Sigmoid colon (tissue), 7 donors: Measurements from ENCODE around the gene TWIST1. TPM values are rescaled to one million over a fixed set of nuclear protein-coding genes. Genes with fewer than 3 reads are reported as not detected.

ENCODE experiments used
- DNase-seq: peaks from one replicate; pipeline ENCODE4 v3.0.0-alpha.2; 2019
- H3K27ac ChIP-seq, 4 donors: fragments of 200-600 bp; sonication (generic); one replicate each; pipeline ENCODE4 v1.5.1; 2016 to 2019; ENCODE audit warnings: mild to moderate bottlenecking in 1 of 4
- H3K27me3 ChIP-seq, 3 donors: fragments of 200-600 bp; sonication (generic); one replicate each; pipeline ENCODE4 v1.5.1; 2019; ENCODE audit warnings: mild to moderate bottlenecking in 1 of 3
- H3K36me3 ChIP-seq, 4 donors: fragments of 200-600 bp; sonication (generic); one replicate each; pipeline ENCODE4 v1.5.1; 2016 to 2019
- H3K4me1 ChIP-seq, 4 donors: fragments of 200-600 bp; sonication (generic); one replicate each; pipeline ENCODE4 v1.5.1; 2017 to 2019
- H3K4me3 ChIP-seq, 4 donors: fragments of 200-600 bp; sonication (generic); one replicate each; pipeline ENCODE4 v1.5.1; 2017 to 2019; ENCODE audit warnings: mild to moderate bottlenecking in 2 of 4, moderate library complexity in 1 of 4
- H3K9me3 ChIP-seq, 4 donors: fragments of 200-600 bp in 3 of 4; sonication (generic) in 3 of 4; one replicate each; pipeline versions ENCODE4 v1.5.1 to v1.6.1; 2013 to 2019
- CTCF ChIP-seq, 4 experiments: fragments of 450-650 bp in 3 of 4; fragments of 200-600 bp in 1 of 4; IDR thresholded peaks; one replicate each; pipeline ENCODE4 v1.5.1; 2016 to 2019; ENCODE audit warnings: antibody characterized with exemption in 4 of 4, mild to moderate bottlenecking in 3 of 4, moderate library complexity in 2 of 4
- EP300 ChIP-seq, 4 donors: sonication (generic); formaldehyde crosslinking; IDR thresholded peaks; one replicate each; pipeline ENCODE4 v1.6.1; 2017; ENCODE audit warnings: antibody characterized with exemption in 4 of 4
- POLR2A ChIP-seq, 2 donors: fragments of 450-650 bp; IDR thresholded peaks; one replicate each; pipeline ENCODE4 v1.6.1; 2016; ENCODE audit warnings: antibody characterized with exemption in 2 of 2, mild to moderate bottlenecking in 2 of 2, moderate library complexity in 2 of 2
- POLR2AphosphoS5 ChIP-seq, 4 donors: sonication (generic); formaldehyde crosslinking; IDR thresholded peaks; one replicate each; pipeline ENCODE4 v1.6.1; 2017; ENCODE audit warnings: antibody characterized with exemption in 4 of 4
- WGBS, 2 donors: extraction: QIAGEN DNeasy Blood & Tissue Kit; methylation state at CpG; one replicate each; pipeline ENCODE4 v1.1.7; 2013; 5-methylcytosine and 5-hydroxymethylcytosine counted together
- intact Hi-C: fragments of 100-400 bp; cut with DNase I; formaldehyde crosslinking; loops from one replicate; pipeline ENCODE4 v1.15.1; 2023
- polyA plus RNA-seq, 3 donors: library from polyadenylated mRNA; stranded (reverse); fragments of 200-250 nt; gene quantifications; one replicate each; pipeline ENCODE4 v1.2.3, GENCODE V29; 2013
- total RNA-seq, 4 donors: library from RNA; depleted of rRNA; stranded (reverse); fragments of >200 nt; gene quantifications; one replicate each; pipeline ENCODE4 v1.1.0, GENCODE V29; 2016
- donor health status: healthy with polysubstance abuse.
- donor health status: Bipolar disorder and iron deficiency.
- donor health status: healthy.

Gene TWIST1
- total and polyA plus RNA-seq, 7 donors, result 1.0 to 17.8 (median 2.9) TPM; not detected in 1

- intact Hi-C loops, result no loop called here
- no peak overlapping the region for H3K4me3 ChIP-seq
- peak overlapping the region in 1 of 4 donors; percentile 73 for H3K27ac ChIP-seq
Observed at GRCh38 chr7:19110776-19111175, 6.7 kb downstream of the TWIST1 start.

GRCh38 chr7:19110026-19110730 is 7.3 kb downstream of the TWIST1 start:
- Histone ChIP-seq H3K4me1 (peaks cover 0 to 27% (median 23%) of the 10 kb centered on the region in 4 donors), H3K4me3 (no peak overlapping the region), H3K36me3 (no peaks in the 10 kb centered on the region), H3K27me3 (peaks cover 0 to 77% (median 28%) of the 10 kb centered on the region in 3 donors), H3K27ac (peak overlapping the region in 1 of 4 donors; percentile 73), H3K9me3 (no peaks in the 10 kb centered on the region)
- intact Hi-C loops, result no loop called here
- 20 to 24% methylated on average over 11 of the region's 11 CpGs for WGBS, 2 donors
- DNase-seq, result no peak
- TF ChIP-seq EP300 (IDR thresholded peaks at IDR 0.05), result no peak
- no peak for TF ChIP-seq POLR2AphosphoS5 (IDR thresholded peaks at IDR 0.05)
- TF ChIP-seq POLR2A (IDR thresholded peaks at IDR 0.05), result no peak
- TF ChIP-seq CTCF (IDR thresholded peaks at IDR 0.05), result no peak

More at GRCh38 chr7:19110776-19111175, 6.7 kb downstream of the TWIST1 start:
- TF ChIP-seq EP300 (IDR thresholded peaks at IDR 0.05), result no peak
- TF ChIP-seq POLR2AphosphoS5 (IDR thresholded peaks at IDR 0.05), result no peak
- no peak for TF ChIP-seq CTCF (IDR thresholded peaks at IDR 0.05)
- no peak for TF ChIP-seq POLR2A (IDR thresholded peaks at IDR 0.05)
- H3K27me3 ChIP-seq, result peaks cover 0 to 75% (median 25%) of the 10 kb centered on the region in 3 donors
- peaks cover 0 to 33% (median 26%) of the 10 kb centered on the region in 4 donors for H3K4me1 ChIP-seq
- WGBS, 2 donors, result 14 to 23% methylated on average over 6 of the region's 6 CpGs
- no peaks in the 10 kb centered on the region for H3K36me3 ChIP-seq
- H3K9me3 ChIP-seq, result no peaks in the 10 kb centered on the region
- DNase-seq, result no peak

GRCh38 chr7:19109000-19109946 is 8.2 kb downstream of the TWIST1 start:
- DNase-seq, result no peak
- H3K27me3 ChIP-seq, result peaks cover 0 to 76% (median 28%) of the 10 kb centered on the region in 3 donors
- peaks cover 0 to 25% (median 20%) of the 10 kb centered on the region in 4 donors for H3K4me1 ChIP-seq
- H3K4me3 ChIP-seq, result no peak overlapping the region
- no peak for TF ChIP-seq CTCF (IDR thresholded peaks at IDR 0.05)
- TF ChIP-seq POLR2A (IDR thresholded peaks at IDR 0.05), result no peak
- TF ChIP-seq POLR2AphosphoS5 (IDR thresholded peaks at IDR 0.05), result no peak
- TF ChIP-seq EP300 (IDR thresholded peaks at IDR 0.05), result no peak
- intact Hi-C loops, result no loop called here
- H3K36me3 ChIP-seq, result no peaks in the 10 kb centered on the region
- H3K27ac ChIP-seq, result peak overlapping the region in 1 of 4 donors; percentile 85
- H3K9me3 ChIP-seq, result no peaks in the 10 kb centered on the region
- 27 to 31% methylated on average over 11 of the region's 11 CpGs for WGBS, 2 donors

- DNase-seq, result peak; percentile 73
- H3K9me3 ChIP-seq, result no peaks in the 10 kb centered on the region
- peak overlapping the region; percentile 23 to 85 (median 49) for H3K27ac ChIP-seq
- H3K27me3 ChIP-seq, result peaks cover 0 to 69% (median 28%) of the 10 kb centered on the region in 3 donors
- peak overlapping the region; percentile 30 to 49 (median 46) for H3K4me3 ChIP-seq
- H3K36me3 ChIP-seq, result no peaks in the 10 kb centered on the region
- WGBS, 2 donors, result 2 to 7% methylated on average over 48 of the region's 48 CpGs
- no peak for TF ChIP-seq CTCF (IDR thresholded peaks at IDR 0.05)
- TF ChIP-seq POLR2AphosphoS5 (IDR thresholded peaks at IDR 0.05), result peak in 3 of 4 donors; percentile 18 to 36 (median 29)
- TF ChIP-seq EP300 (IDR thresholded peaks at IDR 0.05), result no peak
- TF ChIP-seq POLR2A (IDR thresholded peaks at IDR 0.05), result no peak
- intact Hi-C loops, result no loop called here
- peaks cover 0 to 25% (median 20%) of the 10 kb centered on the region in 4 donors for H3K4me1 ChIP-seq
Observed at GRCh38 chr7:19107356-19108146, 9.9 kb downstream of the TWIST1 start.
